ENCODE measurements around the gene TRMT1L. TPM values are rescaled to one million over a fixed set of nuclear protein-coding genes. Genes with fewer than 3 reads are reported as not detected.

The TRMT1L gene
- total RNA-seq, 2 experiments from 2014 or later = 29.8 to 35.8 TPM

- ChIA-PET POLR2A (no interaction called here), CTCF (no interaction called here)
- H3K36me3 Mint-ChIP-seq (ENCODE audit: low read depth) = peaks cover 26% of the 10 kb centered on the region
- no peak overlapping the region for H3K4me3 Mint-ChIP-seq
- H3K9me3 Mint-ChIP-seq = peaks cover 2% of the 10 kb centered on the region
- no peak for DNase-seq
- H3K27ac Mint-ChIP-seq = no peak overlapping the region
- no peaks in the 10 kb centered on the region for H3K27me3 Mint-ChIP-seq
- H3K4me1 Mint-ChIP-seq = peaks cover 5% of the 10 kb centered on the region
Measured at GRCh38 chr1:185069202-185069772, 87.5 kb downstream of the TRMT1L start.

- no peak overlapping the region for H3K4me3 Mint-ChIP-seq
- POLR2A ChIA-PET = no interaction called here
- peaks cover 26% of the 10 kb centered on the region for H3K36me3 Mint-ChIP-seq (ENCODE audit: low read depth)
- H3K9me3 Mint-ChIP-seq = peaks cover 2% of the 10 kb centered on the region
- no peaks in the 10 kb centered on the region for H3K27me3 Mint-ChIP-seq
- DNase-seq = no peak
- H3K4me1 Mint-ChIP-seq = peaks cover 5% of the 10 kb centered on the region
- no peak overlapping the region for H3K27ac Mint-ChIP-seq
- CTCF ChIA-PET = no interaction called here
Measured at GRCh38 chr1:185068341-185068740, 88.4 kb downstream of the TRMT1L start.

Other genes starting within 250 kb of the TRMT1L start
- gene NIBAN1, start 182.4 kb downstream of the TRMT1L start, total RNA-seq = 10 to 100 TPM; 68.8 to 71.7 TPM
- 10 to 100 TPM; 19.7 to 20.0 TPM for gene RNF2, start 111.4 kb downstream of the TRMT1L start, total RNA-seq
- 1 to 10 TPM; 4.8 to 5.0 TPM for gene SWT1, start 214 bp upstream of the TRMT1L start, total RNA-seq
- gene IVNS1ABP, start 160.3 kb upstream of the TRMT1L start, total RNA-seq = 100 to 1,000 TPM; 136 to 144 TPM

All from activated CD4-positive, alpha-beta memory T cell treated with anti-CD3 and anti-CD28 coated beads, Interleukin-2, amount 10 ng/mL, durations not matched to agents 7 days and 5 days (primary cell).